Calu3 (cell line): ENCODE data around the gene RBFOX1. TPM values are rescaled to one million over a fixed set of nuclear protein-coding genes. Genes with fewer than 3 reads are reported as not detected.

Source experiments
- BruUV-seq: library from RNA; stranded (reverse); fragments of 400-500 nt; replicated peaks from 2 replicates; lab custom pipeline; 2021; lab: Mats Ljungman, UMichigan
- CTCF ChIA-PET: fragments of 300-600 bp; sonication (Branson Sonifier 250); formaldehyde crosslinking; loops from one replicate; lab custom pipeline; 2022; ENCODE audit warnings: antibody characterized with exemption; lab: Charles Lee
- DNase-seq: peaks from one replicate; pipeline ENCODE4 v3.0.0; 2022
- H3K27ac Mint-ChIP-seq: one replicate; pipeline ENCODE4 v1.8.0; 2022; ENCODE audit warnings: mixed read lengths; ENCODE audit not compliant: unreplicated experiment
- H3K27me3 Mint-ChIP-seq: one replicate; pipeline ENCODE4 v1.8.0; 2022; ENCODE audit warnings: mixed read lengths; ENCODE audit not compliant: unreplicated experiment
- H3K36me3 Mint-ChIP-seq: one replicate; pipeline ENCODE4 v1.8.0; 2022; ENCODE audit warnings: mild to moderate bottlenecking, moderate library complexity, mixed read lengths; ENCODE audit not compliant: insufficient read depth, unreplicated experiment
- H3K4me1 Mint-ChIP-seq: one replicate; pipeline ENCODE4 v1.8.0; 2022; ENCODE audit warnings: mild to moderate bottlenecking, low read depth, mixed read lengths; ENCODE audit not compliant: unreplicated experiment
- H3K4me3 Mint-ChIP-seq: one replicate; pipeline ENCODE4 v1.8.0; 2022; ENCODE audit warnings: mild to moderate bottlenecking, low read depth, moderate library complexity, mixed read lengths; ENCODE audit not compliant: unreplicated experiment
- H3K9me3 Mint-ChIP-seq: one replicate; pipeline ENCODE4 v1.8.0; 2022; ENCODE audit warnings: low read depth, mixed read lengths; ENCODE audit not compliant: unreplicated experiment
- intact Hi-C: fragments of 100-400 bp; cut with micrococcal nuclease; formaldehyde crosslinking; loops from one replicate; pipeline ENCODE4 v1.10.0; 2022; ENCODE audit not compliant: unreplicated experiment
- total RNA-seq: library from RNA; stranded (reverse); gene quantifications from 2 replicates; pipeline ENCODE4 v1.2.3, GENCODE V29; 2022
- TF ChIP-seq, protein P1 (sequence below): fragments of 200-600 bp; IDR thresholded peaks from one replicate; pipeline ENCODE4 v1.8.0; 2022; ENCODE audit warnings: antibody characterized with exemption; ENCODE audit not compliant: unreplicated experiment

The RBFOX1 gene
- total RNA-seq, 1 experiment from 2014 or later = not detected

DNA sequence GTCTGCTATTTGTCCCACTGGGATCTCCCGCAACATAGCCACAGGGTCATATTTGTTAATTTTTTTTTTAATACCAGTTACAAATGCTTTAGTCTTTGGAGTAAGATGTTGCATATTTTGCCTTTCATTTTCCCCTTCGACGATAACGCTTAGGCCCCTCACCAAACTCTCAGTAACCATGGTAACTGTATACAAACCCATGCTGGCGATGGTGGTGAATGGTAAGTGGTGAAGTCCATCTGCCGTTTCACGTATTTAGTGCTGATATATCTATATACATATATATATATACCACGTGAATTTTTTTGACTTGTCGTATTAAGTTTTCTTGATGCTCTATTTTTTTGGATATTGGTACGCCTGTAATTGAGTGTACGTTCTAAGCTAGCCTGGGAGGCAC is 263.7 kb downstream of the RBFOX1 start:
- no peaks in the 10 kb centered on the region for H3K4me1 Mint-ChIP-seq
- CTCF ChIA-PET = no interaction called here
- no peak overlapping the region for H3K4me3 Mint-ChIP-seq
- peaks cover 8% of the 10 kb centered on the region for H3K9me3 Mint-ChIP-seq
- H3K36me3 Mint-ChIP-seq = no peaks in the 10 kb centered on the region
- TF ChIP-seq, protein P1, sequence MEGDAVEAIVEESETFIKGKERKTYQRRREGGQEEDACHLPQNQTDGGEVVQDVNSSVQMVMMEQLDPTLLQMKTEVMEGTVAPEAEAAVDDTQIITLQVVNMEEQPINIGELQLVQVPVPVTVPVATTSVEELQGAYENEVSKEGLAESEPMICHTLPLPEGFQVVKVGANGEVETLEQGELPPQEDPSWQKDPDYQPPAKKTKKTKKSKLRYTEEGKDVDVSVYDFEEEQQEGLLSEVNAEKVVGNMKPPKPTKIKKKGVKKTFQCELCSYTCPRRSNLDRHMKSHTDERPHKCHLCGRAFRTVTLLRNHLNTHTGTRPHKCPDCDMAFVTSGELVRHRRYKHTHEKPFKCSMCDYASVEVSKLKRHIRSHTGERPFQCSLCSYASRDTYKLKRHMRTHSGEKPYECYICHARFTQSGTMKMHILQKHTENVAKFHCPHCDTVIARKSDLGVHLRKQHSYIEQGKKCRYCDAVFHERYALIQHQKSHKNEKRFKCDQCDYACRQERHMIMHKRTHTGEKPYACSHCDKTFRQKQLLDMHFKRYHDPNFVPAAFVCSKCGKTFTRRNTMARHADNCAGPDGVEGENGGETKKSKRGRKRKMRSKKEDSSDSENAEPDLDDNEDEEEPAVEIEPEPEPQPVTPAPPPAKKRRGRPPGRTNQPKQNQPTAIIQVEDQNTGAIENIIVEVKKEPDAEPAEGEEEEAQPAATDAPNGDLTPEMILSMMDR = no peak
- no peaks in the 10 kb centered on the region for H3K27me3 Mint-ChIP-seq
- no peak for DNase-seq
- BruUV-seq = no TSS peak
- intact Hi-C loops = no loop called here
- no peak overlapping the region for H3K27ac Mint-ChIP-seq

DNA sequence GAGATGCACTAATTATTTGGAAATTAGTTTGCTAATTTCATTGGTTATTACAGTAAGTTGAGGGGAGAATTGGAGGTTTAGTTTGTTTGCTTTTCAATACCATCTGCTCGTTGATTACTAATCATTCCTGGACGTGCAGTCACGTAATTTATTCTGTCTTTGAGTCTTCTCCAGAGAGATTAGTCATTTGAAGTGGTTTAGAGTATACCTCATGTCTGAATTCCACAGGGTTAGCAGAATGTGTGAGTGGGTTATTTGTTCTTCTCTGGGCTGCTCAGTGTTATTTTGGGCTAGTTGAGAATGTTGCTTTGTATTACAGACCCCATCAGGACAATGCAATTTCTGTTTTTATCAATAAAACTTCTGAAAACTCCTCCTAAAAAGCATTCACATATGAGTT is 265.0 kb downstream of the RBFOX1 start:
- Mint-ChIP-seq H3K27ac (no peak overlapping the region), H3K27me3 (no peaks in the 10 kb centered on the region), H3K9me3 (peaks cover 8% of the 10 kb centered on the region), H3K4me3 (no peak overlapping the region), H3K36me3 (no peaks in the 10 kb centered on the region), H3K4me1 (no peaks in the 10 kb centered on the region)
- CTCF ChIA-PET = no interaction called here
- intact Hi-C loops = no loop called here
- no TSS peak for BruUV-seq
- TF ChIP-seq, protein P1 = no peak
- DNase-seq = no peak

DNA sequence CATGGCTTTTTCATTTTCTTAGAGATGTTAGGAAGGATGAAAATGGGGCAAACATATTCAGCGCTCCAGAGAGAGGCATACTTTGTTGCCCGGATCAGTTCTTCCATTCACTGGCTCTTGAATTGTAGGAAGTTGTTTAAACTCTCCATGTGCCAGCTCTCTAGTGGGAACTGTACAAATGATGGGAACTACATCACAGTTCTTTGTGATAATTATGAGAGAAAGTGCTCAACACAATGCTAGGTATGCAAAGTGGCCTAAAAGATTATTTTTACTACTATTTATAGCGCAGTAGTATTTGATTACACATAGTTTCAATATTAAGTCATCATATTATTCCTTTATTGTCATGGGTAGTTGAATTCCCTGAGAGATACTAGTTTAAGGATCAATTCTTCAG is 268.5 kb downstream of the RBFOX1 start:
- H3K4me1 Mint-ChIP-seq = no peaks in the 10 kb centered on the region
- BruUV-seq = no TSS peak
- no peaks in the 10 kb centered on the region for H3K36me3 Mint-ChIP-seq
- H3K4me3 Mint-ChIP-seq = no peak overlapping the region
- H3K9me3 Mint-ChIP-seq = peaks cover 22% of the 10 kb centered on the region
- H3K27ac Mint-ChIP-seq = no peak overlapping the region
- CTCF ChIA-PET = no interaction called here
- H3K27me3 Mint-ChIP-seq = no peaks in the 10 kb centered on the region
- intact Hi-C loops = no loop called here
- DNase-seq = no peak
- TF ChIP-seq, protein P1 = no peak

DNA sequence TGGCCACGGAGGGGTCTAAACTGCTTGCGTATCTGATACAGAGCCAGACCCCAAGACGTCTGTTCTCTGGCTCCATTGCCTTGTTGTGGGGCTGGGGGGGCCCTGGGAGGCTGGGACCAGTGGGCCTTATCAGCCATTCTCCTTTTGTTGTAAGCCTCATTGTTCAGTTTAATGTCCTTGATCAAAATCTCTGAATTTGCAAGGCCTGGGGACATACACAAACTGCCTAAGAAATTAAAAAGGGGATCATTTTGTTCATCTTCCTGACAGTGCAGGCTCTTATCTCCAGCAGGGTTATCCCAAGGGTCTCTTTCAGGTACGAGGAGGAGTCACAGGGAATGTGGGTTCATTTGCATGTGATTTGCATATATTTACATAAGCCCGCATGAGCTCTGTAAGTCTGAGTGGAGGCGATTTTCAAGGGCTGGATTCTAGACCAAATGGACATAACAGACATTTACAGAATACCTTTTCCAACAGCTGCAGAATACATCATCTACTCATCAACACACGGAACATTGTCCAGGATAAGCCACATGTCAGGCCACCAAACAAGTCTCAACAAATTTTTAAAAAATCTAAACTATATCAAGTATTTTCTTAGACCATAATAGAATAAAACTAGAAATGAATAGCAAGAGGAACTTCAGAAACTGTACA is 269.8 kb downstream of the RBFOX1 start:
- H3K27me3 Mint-ChIP-seq = no peaks in the 10 kb centered on the region
- H3K4me3 Mint-ChIP-seq = no peak overlapping the region
- BruUV-seq = no TSS peak
- no peaks in the 10 kb centered on the region for H3K4me1 Mint-ChIP-seq
- peaks cover 18% of the 10 kb centered on the region for H3K9me3 Mint-ChIP-seq
- no peak overlapping the region for H3K27ac Mint-ChIP-seq
- TF ChIP-seq, protein P1 = no peak
- DNase-seq = no peak
- no peaks in the 10 kb centered on the region for H3K36me3 Mint-ChIP-seq
- CTCF ChIA-PET = no interaction called here
- intact Hi-C loops = no loop called here
